Keratinocyte (primary cell): ENCODE results near the gene IL31RA. TPM values are rescaled to one million over a fixed set of nuclear protein-coding genes. Genes with fewer than 3 reads are reported as not detected.

Experiments
- DNase-seq: peaks from one replicate; pipeline ENCODE4 v3.0.0-alpha.2; 2011; ENCODE audit warnings: low read depth, missing footprints, low spot score
- FAIRE-seq: peaks from 2 replicates; lab custom pipeline; 2011; peaks lifted over from hg19 to GRCh38; lab: Jason Lieb, UNC
- H2AFZ ChIP-seq: 2 replicates; pipeline ENCODE4 v1.6.0; 2012; ENCODE audit warnings: low read length, control low read depth, inconsistent platforms; ENCODE audit not compliant: control insufficient read depth
- H3K27ac ChIP-seq: 2 replicates; pipeline ENCODE4 v1.5.1; 2011; ENCODE audit warnings: low read length; ENCODE audit not compliant: control insufficient read depth, insufficient read depth
- H3K27me3 ChIP-seq: 3 replicates; pipeline ENCODE4 v1.6.0; 2011; ENCODE audit warnings: low read length; ENCODE audit not compliant: control insufficient read depth, insufficient read depth; ENCODE audit errors: extremely low read depth
- H3K36me3 ChIP-seq, 2 experiments: 2 replicates in 1 of 2; 3 replicates in 1 of 2; pipeline ENCODE4 v1.5.1; 2011; ENCODE audit warnings: low read length in 2 of 2, mild to moderate bottlenecking in 1 of 2; ENCODE audit not compliant: control insufficient read depth in 2 of 2, insufficient read depth in 2 of 2; ENCODE audit errors: extremely low read depth in 1 of 2
- H3K4me1 ChIP-seq: 3 replicates; pipeline ENCODE4 v1.5.1; 2011; ENCODE audit warnings: low read length; ENCODE audit not compliant: control insufficient read depth, insufficient read depth; ENCODE audit errors: extremely low read depth
- H3K4me2 ChIP-seq: 3 replicates; pipeline ENCODE4 v1.6.0; 2011; ENCODE audit warnings: low read depth, low read length; ENCODE audit not compliant: control insufficient read depth, insufficient read depth; ENCODE audit errors: extremely low read depth
- H3K4me3 ChIP-seq, 3 experiments: fragments of 200-600 bp in 1 of 3; sonication (generic) in 1 of 3; 2 replicates in 2 of 3; 3 replicates in 1 of 3; pipeline ENCODE4 v1.5.1; 2011 to 2016; ENCODE audit warnings: low read length in 3 of 3, mild to moderate bottlenecking in 3 of 3, control low read depth in 2 of 3, inconsistent platforms in 1 of 3, low read depth in 1 of 3, mixed read lengths in 1 of 3, mixed run types in 1 of 3, moderate library complexity in 1 of 3; ENCODE audit not compliant: control insufficient read depth in 2 of 3, insufficient read depth in 2 of 3; ENCODE audit errors: extremely low read depth in 1 of 3
- H3K79me2 ChIP-seq: 2 replicates; pipeline ENCODE4 v1.6.0; 2012; ENCODE audit warnings: low read length; ENCODE audit not compliant: control insufficient read depth, insufficient read depth
- H3K9ac ChIP-seq: 3 replicates; pipeline ENCODE4 v1.6.0; 2011; ENCODE audit warnings: low read length; ENCODE audit not compliant: control insufficient read depth, insufficient read depth; ENCODE audit errors: extremely low read depth
- H3K9me1 ChIP-seq: 3 replicates; pipeline ENCODE4 v1.6.0; 2011; ENCODE audit warnings: low read length; ENCODE audit not compliant: control insufficient read depth, insufficient read depth; ENCODE audit errors: extremely low read depth
- H3K9me3 ChIP-seq: 2 replicates; pipeline ENCODE4 v1.5.1; 2012; ENCODE audit warnings: low read depth, low read length; ENCODE audit not compliant: control insufficient read depth
- H4K20me1 ChIP-seq: 3 replicates; pipeline ENCODE4 v1.6.0; 2011; ENCODE audit warnings: low read length; ENCODE audit not compliant: control insufficient read depth, insufficient read depth; ENCODE audit errors: extremely low read depth
- EZH2 ChIP-seq: IDR thresholded peaks from one replicate; pipeline ENCODE4 v1.6.1; 2012; ENCODE audit warnings: inconsistent platforms, mild to moderate bottlenecking, low read length, moderate library complexity
- dilution Hi-C: fragments of 300-500 bp; cut with MboI; formaldehyde crosslinking; loops from one replicate; pipeline ENCODE4 v1.7.0; 2020; ENCODE audit warnings: low sequenced_read_pairs; ENCODE audit not compliant: extremely low pct_ligation_motif_present
- polyA plus RNA-seq, 5 experiments: library from polyadenylated mRNA; depleted of rRNA in 3 of 5; stranded (reverse) in 3 of 5; stranded (forward) in 1 of 5; unstranded in 1 of 5; fragments of >200 nt; gene quantifications; 1 replicate in 1 of 5; 2 replicates in 3 of 5; 3 replicates in 1 of 5; pipeline versions ENCODE4 v1.2.1 to v1.2.3, GENCODE V29; 2011 to 2012; ENCODE audit warnings: missing spikeins in 2 of 5, low read depth in 1 of 5, low replicate concordance in 1 of 5
- TF ChIP-seq, protein P1 (sequence below), 3 experiments: IDR thresholded peaks in 1 of 3; conservative IDR thresholded peaks in 1 of 3; optimal IDR thresholded peaks in 1 of 3; 2 replicates in 2 of 3; 3 replicates in 1 of 3; pipeline versions ENCODE3 to v1.5.1; 2011; ENCODE audit warnings: low read length in 3 of 3, mild to moderate bottlenecking in 3 of 3, moderate library complexity in 2 of 3, control low read depth in 1 of 3, inconsistent platforms in 1 of 3; ENCODE audit not compliant: insufficient read depth in 2 of 3; ENCODE audit errors: extremely low read depth in 1 of 3

The IL31RA gene
- polyA plus RNA-seq, 1 donor (not counting 4 experiments of a cell fraction or from before 2014, with no cell fraction given), result 6.0 TPM

GRCh38 chr5:55900776-55901175, 49.6 kb downstream of the IL31RA start:
- DNase-seq, result no peak
- H2AFZ ChIP-seq, result no peak overlapping the region
- H3K4me3 ChIP-seq, result no peak overlapping the region
- no peak overlapping the region for H3K4me2 ChIP-seq
- no peak overlapping the region for H3K27ac ChIP-seq
- H3K4me1 ChIP-seq, result no peaks in the 10 kb centered on the region
- H3K79me2 ChIP-seq, result no peaks in the 10 kb centered on the region
- H4K20me1 ChIP-seq, result no peaks in the 10 kb centered on the region
- dilution Hi-C loops, result no loop called here
- H3K9me1 ChIP-seq, result no peaks in the 10 kb centered on the region
- FAIRE-seq, result no peak
- no peak overlapping the region for H3K9ac ChIP-seq
- no peaks in the 10 kb centered on the region for H3K27me3 ChIP-seq
- TF ChIP-seq, protein P1, sequence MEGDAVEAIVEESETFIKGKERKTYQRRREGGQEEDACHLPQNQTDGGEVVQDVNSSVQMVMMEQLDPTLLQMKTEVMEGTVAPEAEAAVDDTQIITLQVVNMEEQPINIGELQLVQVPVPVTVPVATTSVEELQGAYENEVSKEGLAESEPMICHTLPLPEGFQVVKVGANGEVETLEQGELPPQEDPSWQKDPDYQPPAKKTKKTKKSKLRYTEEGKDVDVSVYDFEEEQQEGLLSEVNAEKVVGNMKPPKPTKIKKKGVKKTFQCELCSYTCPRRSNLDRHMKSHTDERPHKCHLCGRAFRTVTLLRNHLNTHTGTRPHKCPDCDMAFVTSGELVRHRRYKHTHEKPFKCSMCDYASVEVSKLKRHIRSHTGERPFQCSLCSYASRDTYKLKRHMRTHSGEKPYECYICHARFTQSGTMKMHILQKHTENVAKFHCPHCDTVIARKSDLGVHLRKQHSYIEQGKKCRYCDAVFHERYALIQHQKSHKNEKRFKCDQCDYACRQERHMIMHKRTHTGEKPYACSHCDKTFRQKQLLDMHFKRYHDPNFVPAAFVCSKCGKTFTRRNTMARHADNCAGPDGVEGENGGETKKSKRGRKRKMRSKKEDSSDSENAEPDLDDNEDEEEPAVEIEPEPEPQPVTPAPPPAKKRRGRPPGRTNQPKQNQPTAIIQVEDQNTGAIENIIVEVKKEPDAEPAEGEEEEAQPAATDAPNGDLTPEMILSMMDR (optimal IDR thresholded peaks at IDR 0.05 in 1 of 3, IDR thresholded peaks at IDR 0.05 in 1 of 3, conservative IDR thresholded peaks at IDR 0.05 in 1 of 3; ENCODE audit: extremely low read depth in 1 of 3, insufficient read depth in 2 of 3, low read length in 3 of 3), result no peak
- TF ChIP-seq EZH2, result no peak
- H3K36me3 ChIP-seq, result peaks cover 0 to 1% of the 10 kb centered on the region in 2 experiments
- no peaks in the 10 kb centered on the region for H3K9me3 ChIP-seq

- no peaks in the 10 kb centered on the region for H3K79me2 ChIP-seq
- no peak overlapping the region for H3K9ac ChIP-seq
- TF ChIP-seq, protein P1 (optimal IDR thresholded peaks at IDR 0.05 in 1 of 3, IDR thresholded peaks at IDR 0.05 in 1 of 3, conservative IDR thresholded peaks at IDR 0.05 in 1 of 3; ENCODE audit: extremely low read depth in 1 of 3, insufficient read depth in 2 of 3, low read length in 3 of 3), result no peak
- no peak for TF ChIP-seq EZH2
- H3K27ac ChIP-seq, result no peak overlapping the region
- no peak for DNase-seq
- peaks cover 0 to 1% of the 10 kb centered on the region in 2 experiments for H3K36me3 ChIP-seq
- no peak overlapping the region for H3K4me3 ChIP-seq
- no peaks in the 10 kb centered on the region for H3K4me1 ChIP-seq
- no peak overlapping the region for H3K4me2 ChIP-seq
- H3K9me1 ChIP-seq, result no peaks in the 10 kb centered on the region
- no peaks in the 10 kb centered on the region for H3K9me3 ChIP-seq
- no peak overlapping the region for H2AFZ ChIP-seq
- FAIRE-seq, result no peak
- dilution Hi-C loops, result no loop called here
- no peaks in the 10 kb centered on the region for H4K20me1 ChIP-seq
- H3K27me3 ChIP-seq, result no peaks in the 10 kb centered on the region
Measured at GRCh38 chr5:55902696-55903095, 51.5 kb downstream of the IL31RA start.
